ENCODE results near the gene PRDX2.

DNA sequence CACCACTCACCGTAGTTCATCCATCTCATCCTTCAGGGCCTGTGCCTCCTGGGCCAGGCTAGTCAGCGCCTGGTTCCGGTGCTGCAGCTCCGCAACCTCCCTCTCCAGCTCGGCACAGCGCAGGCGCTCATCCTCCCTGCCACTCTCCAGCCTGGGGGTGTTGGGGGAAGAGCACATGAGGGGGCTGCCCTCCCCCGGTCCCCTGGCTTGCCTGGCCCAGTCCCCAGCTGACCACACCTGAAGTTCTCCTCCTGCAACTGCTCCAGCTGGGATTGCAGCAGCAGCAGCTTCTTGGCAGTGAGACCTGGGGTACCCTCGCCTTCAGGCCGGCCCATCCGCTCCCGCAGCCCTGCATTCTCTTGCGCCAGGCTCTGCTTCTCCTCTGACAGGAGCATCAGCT is 30.7 kb downstream of the PRDX2 start:
- TF ChIP-seq, protein P1, sequence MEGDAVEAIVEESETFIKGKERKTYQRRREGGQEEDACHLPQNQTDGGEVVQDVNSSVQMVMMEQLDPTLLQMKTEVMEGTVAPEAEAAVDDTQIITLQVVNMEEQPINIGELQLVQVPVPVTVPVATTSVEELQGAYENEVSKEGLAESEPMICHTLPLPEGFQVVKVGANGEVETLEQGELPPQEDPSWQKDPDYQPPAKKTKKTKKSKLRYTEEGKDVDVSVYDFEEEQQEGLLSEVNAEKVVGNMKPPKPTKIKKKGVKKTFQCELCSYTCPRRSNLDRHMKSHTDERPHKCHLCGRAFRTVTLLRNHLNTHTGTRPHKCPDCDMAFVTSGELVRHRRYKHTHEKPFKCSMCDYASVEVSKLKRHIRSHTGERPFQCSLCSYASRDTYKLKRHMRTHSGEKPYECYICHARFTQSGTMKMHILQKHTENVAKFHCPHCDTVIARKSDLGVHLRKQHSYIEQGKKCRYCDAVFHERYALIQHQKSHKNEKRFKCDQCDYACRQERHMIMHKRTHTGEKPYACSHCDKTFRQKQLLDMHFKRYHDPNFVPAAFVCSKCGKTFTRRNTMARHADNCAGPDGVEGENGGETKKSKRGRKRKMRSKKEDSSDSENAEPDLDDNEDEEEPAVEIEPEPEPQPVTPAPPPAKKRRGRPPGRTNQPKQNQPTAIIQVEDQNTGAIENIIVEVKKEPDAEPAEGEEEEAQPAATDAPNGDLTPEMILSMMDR (conservative IDR thresholded peaks at IDR 0.05; ENCODE audit: low read length): no peak
- no peak for TF ChIP-seq EZH2phosphoT487 (IDR thresholded peaks at IDR 0.05; ENCODE audit: borderline replicate concordance, low read depth, low read length)
